Suprapubic skin (tissue), 4 donors: ENCODE measurements around the gene ATP8B3.

Experiments
- POLR2A ChIP-seq, 2 donors: fragments of 450-650 bp; IDR thresholded peaks; one replicate each; pipeline ENCODE4 v1.6.1; 2017; ENCODE audit warnings: antibody characterized with exemption in 2 of 2, mild to moderate bottlenecking in 2 of 2, moderate library complexity in 2 of 2
- POLR2AphosphoS5 ChIP-seq, 3 donors: sonication (generic); formaldehyde crosslinking; IDR thresholded peaks; one replicate each; pipeline ENCODE4 v1.6.1; 2017; ENCODE audit warnings: antibody characterized with exemption in 3 of 3
- TF ChIP-seq, protein P1 (sequence below), 2 donors: fragments of 200-600 bp in 1 of 2; fragments of 450-650 bp in 1 of 2; sonication (generic) in 1 of 2; IDR thresholded peaks; one replicate each; pipeline ENCODE4 v1.5.1; 2016 to 2019; ENCODE audit warnings: antibody characterized with exemption in 2 of 2, mild to moderate bottlenecking in 1 of 2, moderate library complexity in 1 of 2

DNA sequence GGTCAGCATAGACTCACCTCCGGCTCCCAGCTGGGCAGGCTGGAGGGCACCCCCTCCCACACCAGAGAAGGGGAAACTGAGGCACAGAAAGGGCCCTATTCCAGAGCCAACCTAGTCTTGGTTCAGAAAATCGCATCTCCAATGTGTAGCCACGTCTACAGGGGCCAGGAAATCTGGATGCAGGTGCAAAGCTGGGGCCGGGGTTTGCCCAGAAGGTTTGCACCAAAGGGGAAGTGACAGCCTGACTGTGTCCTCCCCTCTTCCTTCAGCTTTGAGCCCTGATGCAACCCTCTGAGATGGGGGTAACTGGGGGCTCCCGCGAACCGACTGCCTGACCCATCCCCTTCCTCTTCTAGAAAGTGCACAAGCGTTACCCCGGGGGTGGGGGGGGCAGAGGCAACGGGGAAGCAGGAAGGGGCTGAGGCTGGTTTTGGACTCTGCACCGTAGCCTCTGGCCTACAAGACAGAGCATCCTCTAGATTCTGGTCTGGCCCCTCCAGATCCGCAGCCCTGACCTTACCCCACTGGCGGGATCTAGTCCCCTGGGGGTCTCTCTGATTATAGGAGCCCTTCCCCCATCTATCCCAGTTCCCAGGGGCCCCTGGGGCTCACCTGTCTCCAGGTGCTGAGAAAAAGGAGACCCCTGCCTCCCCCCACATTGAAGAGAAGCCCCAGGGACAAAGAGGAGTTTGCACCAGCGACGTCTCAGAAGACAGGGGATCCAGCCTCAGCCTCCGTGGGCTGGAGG is 59.9 kb downstream of the ATP8B3 start:
- TF ChIP-seq, protein P1, sequence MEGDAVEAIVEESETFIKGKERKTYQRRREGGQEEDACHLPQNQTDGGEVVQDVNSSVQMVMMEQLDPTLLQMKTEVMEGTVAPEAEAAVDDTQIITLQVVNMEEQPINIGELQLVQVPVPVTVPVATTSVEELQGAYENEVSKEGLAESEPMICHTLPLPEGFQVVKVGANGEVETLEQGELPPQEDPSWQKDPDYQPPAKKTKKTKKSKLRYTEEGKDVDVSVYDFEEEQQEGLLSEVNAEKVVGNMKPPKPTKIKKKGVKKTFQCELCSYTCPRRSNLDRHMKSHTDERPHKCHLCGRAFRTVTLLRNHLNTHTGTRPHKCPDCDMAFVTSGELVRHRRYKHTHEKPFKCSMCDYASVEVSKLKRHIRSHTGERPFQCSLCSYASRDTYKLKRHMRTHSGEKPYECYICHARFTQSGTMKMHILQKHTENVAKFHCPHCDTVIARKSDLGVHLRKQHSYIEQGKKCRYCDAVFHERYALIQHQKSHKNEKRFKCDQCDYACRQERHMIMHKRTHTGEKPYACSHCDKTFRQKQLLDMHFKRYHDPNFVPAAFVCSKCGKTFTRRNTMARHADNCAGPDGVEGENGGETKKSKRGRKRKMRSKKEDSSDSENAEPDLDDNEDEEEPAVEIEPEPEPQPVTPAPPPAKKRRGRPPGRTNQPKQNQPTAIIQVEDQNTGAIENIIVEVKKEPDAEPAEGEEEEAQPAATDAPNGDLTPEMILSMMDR (IDR thresholded peaks at IDR 0.05), result no peak
- TF ChIP-seq POLR2A (IDR thresholded peaks at IDR 0.05) (no peak), POLR2AphosphoS5 (IDR thresholded peaks at IDR 0.05) (no peak)
